ENCODE data around the gene LMO7. TPM values are rescaled to one million over a fixed set of nuclear protein-coding genes. Genes with fewer than 3 reads are reported as not detected.

Gene LMO7
- total RNA-seq, 2 experiments from 2014 or later: 2.0 to 3.5 TPM

DNA sequence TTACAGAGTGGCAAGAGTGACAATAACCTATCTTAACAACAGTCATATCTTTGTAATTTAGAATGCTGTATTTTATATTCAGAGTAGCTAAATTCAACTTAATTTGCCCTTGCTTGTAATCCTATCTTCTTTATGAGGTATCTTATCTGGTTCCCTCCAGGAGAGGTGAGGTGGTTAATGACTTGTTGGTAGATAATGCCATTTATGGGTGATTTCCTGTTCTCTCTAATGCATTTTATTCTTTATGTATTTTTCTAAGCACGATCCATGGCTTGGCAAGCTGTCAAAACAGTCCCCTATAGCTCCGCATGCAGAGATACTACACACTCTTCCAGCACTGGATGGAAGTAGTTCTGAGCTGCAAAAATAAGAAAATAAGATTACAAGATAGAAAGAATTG, 267.9 kb downstream of the LMO7 start:
- POLR2A ChIA-PET: no interaction called here
- CTCF ChIA-PET: no interaction called here

DNA sequence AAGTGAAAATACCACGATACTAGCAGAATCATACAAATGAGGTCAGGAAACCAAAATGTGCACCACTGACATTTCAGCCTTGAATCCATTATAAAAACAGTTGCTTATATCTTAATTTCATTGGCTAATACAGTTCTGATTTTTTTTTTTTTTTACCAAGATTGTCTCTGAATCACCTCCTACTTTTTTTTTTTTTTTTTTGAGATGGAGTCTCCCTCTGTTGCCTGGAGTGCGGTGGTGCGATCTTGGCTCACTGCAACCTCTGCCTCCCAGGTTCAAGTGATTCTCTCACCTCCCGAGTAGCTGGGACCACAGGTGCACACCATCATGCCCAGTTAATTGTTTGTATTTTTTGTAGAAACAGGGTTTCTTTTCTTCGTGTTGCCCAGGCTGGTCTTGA, 270.2 kb downstream of the LMO7 start:
- POLR2A ChIA-PET: no interaction called here
- CTCF ChIA-PET: no interaction called here

DNA sequence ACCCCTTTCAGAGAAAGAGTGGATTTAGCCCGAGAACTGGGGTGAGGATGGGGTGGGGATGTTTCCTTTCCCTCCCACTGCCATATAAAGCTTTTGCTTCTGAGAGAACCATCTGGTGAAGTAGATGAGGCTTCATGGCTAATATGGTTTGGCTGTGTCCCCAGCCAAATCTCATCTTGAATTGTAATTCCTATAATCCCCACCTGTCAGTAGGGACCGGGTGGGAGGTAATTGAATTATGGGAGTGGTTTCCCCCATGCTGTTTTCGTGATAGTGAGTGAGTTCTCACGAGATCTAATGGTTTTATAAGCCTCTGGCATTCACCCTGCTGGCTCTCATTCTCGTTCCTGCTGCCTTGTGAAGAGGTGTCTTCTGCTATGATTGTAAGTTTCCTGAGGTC, 270.9 kb downstream of the LMO7 start:
- CTCF ChIA-PET: no interaction called here
- POLR2A ChIA-PET: no interaction called here

DNA sequence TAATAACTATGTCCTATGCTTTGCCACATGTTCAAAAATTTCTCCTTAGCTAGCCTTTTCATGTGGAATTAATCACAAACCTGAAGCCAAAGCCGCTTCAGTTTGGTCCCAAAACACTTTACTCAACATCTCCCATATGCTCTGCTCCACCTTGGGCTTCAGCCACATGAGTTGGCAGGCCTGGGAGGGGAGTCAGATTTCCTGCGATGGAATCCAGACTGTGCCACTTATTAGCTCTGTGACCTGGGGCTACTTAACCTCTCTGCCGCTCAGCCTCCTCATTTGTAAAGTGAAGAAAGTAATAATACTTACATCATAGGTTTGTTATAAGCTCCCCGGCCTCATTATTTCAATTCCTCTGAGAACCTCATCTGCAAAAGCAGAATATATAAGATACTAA, 272.0 kb downstream of the LMO7 start:
- POLR2A ChIA-PET: no interaction called here
- CTCF ChIA-PET: no interaction called here

Other genes with a start within 250 kb of the LMO7 start
- 10 to 100 TPM; 62.5 to 67.8 TPM for gene TBC1D4, start 154.2 kb upstream of the LMO7 start, total RNA-seq
- gene COMMD6, start 98.5 kb upstream of the LMO7 start, total RNA-seq: 100 to 1,000 TPM; 102 to 115 TPM
- 10 to 100 TPM; 42.7 to 43.2 TPM for gene UCHL3, start 86.5 kb upstream of the LMO7 start, total RNA-seq